Ovary (tissue), 3 donors: ENCODE data around the gene GALNT13.

ENCODE experiments used
- CTCF ChIP-seq, 3 donors: fragments of 450-650 bp in 2 of 3; fragments of 200-600 bp in 1 of 3; IDR thresholded peaks; one replicate each; pipeline versions ENCODE4 v1.5.1 to v1.8.0; 2016 to 2022; ENCODE audit warnings: antibody characterized with exemption in 3 of 3, mild to moderate bottlenecking in 1 of 3
- POLR2A ChIP-seq: fragments of 450-650 bp; IDR thresholded peaks from one replicate; pipeline ENCODE4 v1.6.1; 2017; ENCODE audit warnings: antibody characterized with exemption, mild to moderate bottlenecking, moderate library complexity
- donor health status: DM: no; HTN: no; CAD: no.

GRCh38 chr2:153986488-153987229, 114.9 kb downstream of the GALNT13 start:
- no peak for TF ChIP-seq CTCF (IDR thresholded peaks at IDR 0.05)
- TF ChIP-seq POLR2A = no peak
